GM21526 (cell line): ENCODE data around the gene PGR.
"Not testable (repeated sequence)": the region's sequence is repeated elsewhere in the genome, so short reads cannot be mapped to it uniquely, and the experiment has no call there.

Experiments
- ATAC-seq: cut with Tn5 transposase; IDR thresholded peaks from one replicate; pipeline ENCODE4 v1.9.1; 2021; ENCODE audit warnings: moderate library complexity; ENCODE audit not compliant: unreplicated experiment, low FRiP score

Gene PGR

GRCh38 chr11:101013702-101014101, 115.9 kb downstream of the PGR start:
- ATAC-seq = not testable (repeated sequence)

GRCh38 chr11:101011881-101012280, 117.7 kb downstream of the PGR start:
- no peak for ATAC-seq

- ATAC-seq = no peak
These were observed 118.7 kb downstream of the PGR start for GRCh38 chr11:101010899-101011298.

GRCh38 chr11:101009690-101010055, 119.9 kb downstream of the PGR start:
- ATAC-seq = no peak

GRCh38 chr11:101008961-101009689, 120.5 kb downstream of the PGR start:
- ATAC-seq = no peak

- ATAC-seq = peak; percentile 69
These were observed 126.1 kb downstream of the PGR start for GRCh38 chr11:101003468-101003867.

GRCh38 chr11:100999756-101000155, 129.9 kb downstream of the PGR start:
- ATAC-seq = no peak

GRCh38 chr11:100994966-100995365, 134.6 kb downstream of the PGR start:
- ATAC-seq = no peak

- no peak for ATAC-seq
These were observed 138.1 kb downstream of the PGR start for GRCh38 chr11:100991541-100991940.

GRCh38 chr11:100990931-100991330, 138.7 kb downstream of the PGR start:
- ATAC-seq = no peak

GRCh38 chr11:100984668-100985067, 144.9 kb downstream of the PGR start:
- ATAC-seq = peak; percentile 93

- no peak for ATAC-seq
These were observed 148.3 kb downstream of the PGR start for GRCh38 chr11:100981196-100981824.

GRCh38 chr11:100980156-100980555, 149.5 kb downstream of the PGR start:
- ATAC-seq = no peak
